Panc1 (cell line): ENCODE results near the gene SPDYE16.

ENCODE experiments used
- CTCF ChIP-seq: fragments of 450-650 bp; IDR thresholded peaks from 2 replicates; pipeline ENCODE4 v1.5.1; 2017; ENCODE audit warnings: mild to moderate bottlenecking
- POLR2AphosphoS5 ChIP-seq: IDR thresholded peaks from 2 replicates; pipeline ENCODE4 v1.6.1; 2012; ENCODE audit warnings: mild to moderate bottlenecking, low read depth, low read length, moderate library complexity
- SIN3A ChIP-seq: IDR thresholded peaks from 2 replicates; pipeline ENCODE4 v1.6.1; 2012; ENCODE audit warnings: low read depth, mild to moderate bottlenecking, low read length, moderate library complexity, borderline replicate concordance; ENCODE audit not compliant: insufficient read depth
- TF ChIP-seq, protein P1 (sequence below), 2 experiments: IDR thresholded peaks; 2 replicates each; pipeline ENCODE4 v1.6.1; 2011 to 2012; ENCODE audit warnings: low read depth in 2 of 2, control low read depth in 1 of 2, low read length in 1 of 2, mild to moderate bottlenecking in 1 of 2, moderate library complexity in 1 of 2; ENCODE audit not compliant: insufficient read depth in 1 of 2

DNA sequence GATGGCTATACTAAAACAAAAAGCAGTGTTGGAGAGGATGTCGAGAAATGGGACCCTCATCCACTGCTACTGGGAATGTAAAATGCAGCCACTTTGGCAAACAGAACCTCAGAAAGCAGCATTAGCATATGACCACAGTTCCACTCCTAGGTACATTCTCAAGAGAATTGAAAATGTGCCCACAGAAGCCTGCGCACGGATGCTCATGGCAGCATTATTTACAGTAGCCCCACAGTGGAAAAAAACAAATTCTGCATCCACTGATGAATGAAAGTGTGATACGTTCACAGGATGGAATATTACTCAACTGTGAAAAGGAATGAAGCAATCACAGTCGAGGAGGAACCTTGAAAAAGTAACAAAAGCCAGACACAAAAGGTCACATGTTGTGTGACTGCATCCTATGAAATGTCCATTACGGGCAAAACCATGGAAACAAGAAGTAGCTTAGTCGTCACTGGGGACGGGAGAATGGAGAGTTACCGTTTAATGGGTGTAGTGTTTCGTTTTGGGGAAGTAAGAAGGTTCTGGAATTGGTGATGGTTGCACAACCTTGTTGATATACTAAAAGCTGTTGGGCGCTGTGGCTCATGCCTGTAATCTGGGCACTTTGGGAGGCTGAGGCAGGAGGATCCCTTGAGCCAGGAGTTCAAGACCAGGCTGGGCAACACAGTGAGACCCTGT is 35.2 kb downstream of the SPDYE16 start:
- TF ChIP-seq CTCF (no peak), SIN3A (no peak), POLR2AphosphoS5 (0 out of 2 replicates have a peak, but pooled peaks have one; percentile 17)
- TF ChIP-seq, protein P1, sequence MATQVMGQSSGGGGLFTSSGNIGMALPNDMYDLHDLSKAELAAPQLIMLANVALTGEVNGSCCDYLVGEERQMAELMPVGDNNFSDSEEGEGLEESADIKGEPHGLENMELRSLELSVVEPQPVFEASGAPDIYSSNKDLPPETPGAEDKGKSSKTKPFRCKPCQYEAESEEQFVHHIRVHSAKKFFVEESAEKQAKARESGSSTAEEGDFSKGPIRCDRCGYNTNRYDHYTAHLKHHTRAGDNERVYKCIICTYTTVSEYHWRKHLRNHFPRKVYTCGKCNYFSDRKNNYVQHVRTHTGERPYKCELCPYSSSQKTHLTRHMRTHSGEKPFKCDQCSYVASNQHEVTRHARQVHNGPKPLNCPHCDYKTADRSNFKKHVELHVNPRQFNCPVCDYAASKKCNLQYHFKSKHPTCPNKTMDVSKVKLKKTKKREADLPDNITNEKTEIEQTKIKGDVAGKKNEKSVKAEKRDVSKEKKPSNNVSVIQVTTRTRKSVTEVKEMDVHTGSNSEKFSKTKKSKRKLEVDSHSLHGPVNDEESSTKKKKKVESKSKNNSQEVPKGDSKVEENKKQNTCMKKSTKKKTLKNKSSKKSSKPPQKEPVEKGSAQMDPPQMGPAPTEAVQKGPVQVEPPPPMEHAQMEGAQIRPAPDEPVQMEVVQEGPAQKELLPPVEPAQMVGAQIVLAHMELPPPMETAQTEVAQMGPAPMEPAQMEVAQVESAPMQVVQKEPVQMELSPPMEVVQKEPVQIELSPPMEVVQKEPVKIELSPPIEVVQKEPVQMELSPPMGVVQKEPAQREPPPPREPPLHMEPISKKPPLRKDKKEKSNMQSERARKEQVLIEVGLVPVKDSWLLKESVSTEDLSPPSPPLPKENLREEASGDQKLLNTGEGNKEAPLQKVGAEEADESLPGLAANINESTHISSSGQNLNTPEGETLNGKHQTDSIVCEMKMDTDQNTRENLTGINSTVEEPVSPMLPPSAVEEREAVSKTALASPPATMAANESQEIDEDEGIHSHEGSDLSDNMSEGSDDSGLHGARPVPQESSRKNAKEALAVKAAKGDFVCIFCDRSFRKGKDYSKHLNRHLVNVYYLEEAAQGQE (IDR thresholded peaks at IDR 0.05; ENCODE audit: insufficient read depth in 1 of 2, low read depth in 2 of 2, low read length in 1 of 2), result no peak
